ENCODE data around the gene IVNS1ABP.

Gene IVNS1ABP

GRCh38 chr1:185249563-185249962 lies 67.5 kb downstream of the IVNS1ABP start:
- DNase-seq, result no peak

Data from NCI-H1417 (cell line).